ENCODE data around the gene PLPPR3.

GRCh38 chr19:815079-815774, 6.5 kb downstream of the PLPPR3 start:
- TF ChIP-seq CTCF (IDR thresholded peaks at IDR 0.05) (no peak), POLR2A (IDR thresholded peaks at IDR 0.05) (no peak)

Data from Peyer's patch (tissue), 4 donors.